Bronchial epithelial cell (primary cell): ENCODE data around the gene NT5C1A. TPM values are rescaled to one million over a fixed set of nuclear protein-coding genes. Genes with fewer than 3 reads are reported as not detected.

Experiments used
- DNase-seq: peaks from one replicate; pipeline ENCODE4 v3.0.0-alpha.2; 2010; ENCODE audit warnings: low read depth
- FAIRE-seq: peaks from 2 replicates; lab custom pipeline; 2011; peaks lifted over from hg19 to GRCh38; lab: Jason Lieb, UNC
- H3K27me3 ChIP-seq: 2 replicates; pipeline ENCODE4 v1.5.1; 2011; ENCODE audit warnings: low read length; ENCODE audit not compliant: control insufficient read depth, insufficient read depth
- H3K36me3 ChIP-seq: 2 replicates; pipeline ENCODE4 v1.5.1; 2011; ENCODE audit warnings: low read length; ENCODE audit not compliant: control insufficient read depth, insufficient read depth
- H3K4me3 ChIP-seq: 2 replicates; pipeline ENCODE4 v1.5.1; 2011; ENCODE audit warnings: mild to moderate bottlenecking, low read depth, low read length, control low read depth
- total RNA-seq: library from RNA; depleted of rRNA; stranded (reverse); fragments of >200 nt; gene quantifications from 2 replicates; pipeline ENCODE4 v1.2.1, GENCODE V29; 2014
- TF ChIP-seq, protein P1 (sequence below): IDR thresholded peaks from 2 replicates; pipeline ENCODE4 v1.5.1; 2011; ENCODE audit warnings: mild to moderate bottlenecking, moderate library complexity, low read length, control low read depth, inconsistent platforms; ENCODE audit not compliant: insufficient read depth, severe bottlenecking

The NT5C1A gene
- total RNA-seq, 1 donor from 2014 or later: not detected

DNA sequence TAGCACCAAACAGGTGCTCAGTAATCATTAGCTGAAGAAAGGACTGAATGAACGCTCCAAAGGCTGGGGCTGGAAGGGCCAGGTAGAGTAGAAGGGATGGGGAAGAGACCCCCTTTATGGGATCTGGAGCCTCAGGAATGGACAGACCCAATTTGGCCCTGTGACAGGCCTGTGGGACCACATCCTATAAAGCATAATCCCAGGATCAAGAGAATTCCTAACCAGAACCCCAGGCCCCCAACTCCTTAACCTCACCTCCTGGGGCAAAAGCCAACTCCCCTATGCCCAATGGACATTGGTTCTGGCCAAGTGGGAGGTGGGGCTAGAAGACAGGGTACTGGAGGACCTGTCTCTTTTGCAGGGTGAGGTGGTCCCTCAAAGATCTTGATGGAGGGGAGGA, 10.1 kb upstream of the NT5C1A start:
- no peak for DNase-seq
- FAIRE-seq: no peak
- Histone ChIP-seq H3K4me3 (no peak overlapping the region), H3K36me3 (no peaks in the 10 kb centered on the region), H3K27me3 (peaks cover 11% of the 10 kb centered on the region)
- TF ChIP-seq, protein P1, sequence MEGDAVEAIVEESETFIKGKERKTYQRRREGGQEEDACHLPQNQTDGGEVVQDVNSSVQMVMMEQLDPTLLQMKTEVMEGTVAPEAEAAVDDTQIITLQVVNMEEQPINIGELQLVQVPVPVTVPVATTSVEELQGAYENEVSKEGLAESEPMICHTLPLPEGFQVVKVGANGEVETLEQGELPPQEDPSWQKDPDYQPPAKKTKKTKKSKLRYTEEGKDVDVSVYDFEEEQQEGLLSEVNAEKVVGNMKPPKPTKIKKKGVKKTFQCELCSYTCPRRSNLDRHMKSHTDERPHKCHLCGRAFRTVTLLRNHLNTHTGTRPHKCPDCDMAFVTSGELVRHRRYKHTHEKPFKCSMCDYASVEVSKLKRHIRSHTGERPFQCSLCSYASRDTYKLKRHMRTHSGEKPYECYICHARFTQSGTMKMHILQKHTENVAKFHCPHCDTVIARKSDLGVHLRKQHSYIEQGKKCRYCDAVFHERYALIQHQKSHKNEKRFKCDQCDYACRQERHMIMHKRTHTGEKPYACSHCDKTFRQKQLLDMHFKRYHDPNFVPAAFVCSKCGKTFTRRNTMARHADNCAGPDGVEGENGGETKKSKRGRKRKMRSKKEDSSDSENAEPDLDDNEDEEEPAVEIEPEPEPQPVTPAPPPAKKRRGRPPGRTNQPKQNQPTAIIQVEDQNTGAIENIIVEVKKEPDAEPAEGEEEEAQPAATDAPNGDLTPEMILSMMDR: no peak

DNA sequence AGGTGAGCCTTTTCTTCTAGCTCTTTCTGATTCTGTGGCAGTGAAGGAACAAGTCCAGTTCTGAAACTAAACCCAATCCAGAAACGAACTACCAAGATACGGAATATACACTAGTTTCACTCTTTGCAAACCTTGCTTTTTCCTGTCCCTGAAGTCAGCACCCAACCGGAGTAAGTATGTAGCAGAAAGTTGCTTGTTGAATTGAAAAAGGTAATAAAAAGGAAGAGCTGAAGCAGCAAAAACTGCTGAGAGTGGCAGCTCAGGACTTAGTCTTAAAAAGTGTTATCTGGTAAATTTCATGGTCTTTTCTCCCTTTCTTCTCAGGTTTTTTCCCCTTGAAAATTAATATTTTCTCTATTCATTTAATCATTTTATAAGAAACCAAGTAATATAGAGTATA, 9.4 kb upstream of the NT5C1A start:
- DNase-seq: no peak
- TF ChIP-seq, protein P1: no peak
- FAIRE-seq: no peak
- Histone ChIP-seq H3K27me3 (peaks cover 10% of the 10 kb centered on the region), H3K36me3 (no peaks in the 10 kb centered on the region), H3K4me3 (no peak overlapping the region)

DNA sequence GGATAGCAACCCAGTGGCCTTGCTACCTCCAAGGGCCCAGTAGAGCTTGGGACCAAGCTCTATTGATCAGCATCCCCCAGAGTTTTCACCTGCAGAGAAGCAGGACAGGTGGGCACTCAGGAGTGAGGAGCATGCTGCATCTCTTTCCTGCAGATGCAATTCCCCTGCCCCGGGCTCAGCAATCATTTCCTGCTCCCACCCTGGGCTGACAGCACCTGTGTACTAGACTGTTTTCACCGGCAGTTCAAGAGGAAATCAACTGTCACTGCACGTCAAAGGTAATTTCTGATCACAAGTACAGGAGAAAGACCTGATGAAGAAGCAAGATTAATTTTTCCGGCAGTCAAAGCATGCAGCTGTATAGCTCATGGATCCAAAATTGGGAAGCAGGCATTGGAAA, 8.8 kb upstream of the NT5C1A start:
- FAIRE-seq: no peak
- TF ChIP-seq, protein P1: no peak
- H3K36me3 ChIP-seq: no peaks in the 10 kb centered on the region
- DNase-seq: no peak
- peaks cover 9% of the 10 kb centered on the region for H3K27me3 ChIP-seq
- H3K4me3 ChIP-seq: no peak overlapping the region

DNA sequence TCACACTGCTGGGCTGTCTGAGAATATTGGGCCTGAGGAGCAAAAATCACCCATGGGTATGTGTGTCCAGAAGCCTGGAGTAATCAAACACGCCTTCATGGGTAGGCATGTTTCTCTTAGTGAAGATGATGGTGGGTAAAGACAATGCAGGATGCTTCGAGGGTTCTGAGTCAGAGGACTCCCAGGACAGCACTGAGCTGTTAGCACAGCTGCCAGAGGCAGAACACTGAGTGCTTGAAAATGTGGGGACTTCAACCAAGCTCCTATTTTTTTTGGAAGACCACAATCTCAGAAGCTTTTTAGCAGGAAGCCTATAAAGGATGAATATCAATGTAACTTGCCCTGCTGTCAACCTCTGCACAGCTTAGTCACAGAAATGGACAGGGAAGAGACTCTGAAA, 7.9 kb upstream of the NT5C1A start:
- Histone ChIP-seq H3K36me3 (no peaks in the 10 kb centered on the region), H3K27me3 (peaks cover 9% of the 10 kb centered on the region), H3K4me3 (no peak overlapping the region)
- FAIRE-seq (no peak), DNase-seq (no peak)
- TF ChIP-seq, protein P1: no peak

DNA sequence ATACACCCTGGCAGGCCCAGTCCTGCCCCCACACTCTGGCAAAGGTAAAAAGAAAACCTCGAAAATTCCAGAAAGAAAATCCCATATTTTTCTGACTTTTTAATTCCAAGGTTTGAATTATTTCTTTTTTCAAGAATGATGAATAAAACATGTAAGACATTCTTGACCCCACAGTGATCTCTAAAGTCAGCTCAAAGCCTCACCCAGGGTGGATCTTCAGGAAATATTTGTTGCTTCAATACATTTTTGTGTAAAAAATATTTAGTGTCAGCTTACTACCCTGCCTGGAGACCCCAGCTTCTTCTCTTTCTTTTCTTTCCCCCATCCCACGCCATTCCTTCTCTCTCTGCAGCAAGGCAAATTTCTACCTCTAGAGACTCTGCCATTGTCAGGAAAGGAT, 7.0 kb upstream of the NT5C1A start:
- FAIRE-seq (no peak), DNase-seq (no peak)
- Histone ChIP-seq H3K27me3 (peaks cover 6% of the 10 kb centered on the region), H3K4me3 (no peak overlapping the region), H3K36me3 (no peaks in the 10 kb centered on the region)
- TF ChIP-seq, protein P1: no peak

DNA sequence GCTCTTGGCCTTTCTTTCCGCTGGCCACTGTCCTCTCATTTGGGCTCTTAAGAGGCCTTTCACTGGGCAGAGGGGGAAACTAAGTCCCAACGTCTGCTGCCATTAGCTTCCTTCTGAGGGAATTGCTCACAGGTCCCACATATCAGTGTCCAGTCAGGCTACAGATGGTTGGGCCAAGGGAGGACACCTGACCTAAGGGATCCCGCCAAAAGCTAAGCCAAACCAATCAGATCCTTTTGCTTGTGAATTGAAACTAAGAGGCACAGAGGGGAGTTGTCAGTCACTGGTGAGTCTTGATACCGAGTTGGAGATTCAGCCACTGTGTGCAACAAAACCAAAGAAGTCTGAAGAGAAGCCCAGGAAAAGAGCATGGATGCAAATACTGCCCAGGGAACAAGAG, 5.7 kb upstream of the NT5C1A start:
- no peak for DNase-seq
- H3K36me3 ChIP-seq: no peaks in the 10 kb centered on the region
- no peak for FAIRE-seq
- H3K27me3 ChIP-seq: peaks cover 4% of the 10 kb centered on the region
- TF ChIP-seq, protein P1: no peak
- H3K4me3 ChIP-seq: no peak overlapping the region
